Measurements from ENCODE around the gene TUBD1.

The TUBD1 gene

DNA sequence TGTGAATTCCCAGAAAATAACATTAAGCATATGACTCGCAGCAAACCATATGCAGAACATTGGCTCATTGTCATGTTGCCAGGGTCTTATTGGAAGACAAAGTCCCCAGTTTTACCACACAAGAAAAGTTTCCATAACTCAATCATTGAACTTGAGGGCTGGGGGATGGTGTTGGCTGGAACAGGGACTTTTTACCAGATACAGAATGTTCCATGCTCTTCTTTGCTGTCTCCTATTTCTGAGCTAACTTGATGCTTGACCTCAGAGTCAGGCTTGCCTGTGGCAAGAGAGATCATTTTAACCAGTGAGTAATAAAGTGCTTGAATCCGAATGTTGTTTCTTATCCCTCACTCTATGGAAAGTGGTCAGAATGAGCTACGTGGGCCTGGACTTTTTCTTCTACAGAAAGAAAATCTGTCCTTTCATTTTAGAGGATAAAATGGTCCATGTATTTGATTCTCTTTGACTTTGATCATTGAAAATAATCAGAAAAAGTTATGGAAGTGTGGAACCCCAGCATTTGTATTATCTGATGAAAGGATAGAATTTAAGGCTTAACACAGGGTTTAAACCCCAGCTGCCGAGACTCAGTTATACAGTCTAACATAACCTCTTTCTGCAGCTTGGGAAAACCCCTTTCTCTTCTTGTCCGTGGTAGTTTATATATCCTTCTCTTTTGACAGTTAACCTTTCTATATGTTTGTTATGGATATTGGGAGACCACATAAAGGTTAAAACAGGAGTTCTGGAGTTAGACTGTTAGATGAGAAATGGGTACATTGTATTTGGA lies 67.0 kb downstream of the TUBD1 start:
- no peak for DNase-seq (ENCODE audit: low spot score)

DNA sequence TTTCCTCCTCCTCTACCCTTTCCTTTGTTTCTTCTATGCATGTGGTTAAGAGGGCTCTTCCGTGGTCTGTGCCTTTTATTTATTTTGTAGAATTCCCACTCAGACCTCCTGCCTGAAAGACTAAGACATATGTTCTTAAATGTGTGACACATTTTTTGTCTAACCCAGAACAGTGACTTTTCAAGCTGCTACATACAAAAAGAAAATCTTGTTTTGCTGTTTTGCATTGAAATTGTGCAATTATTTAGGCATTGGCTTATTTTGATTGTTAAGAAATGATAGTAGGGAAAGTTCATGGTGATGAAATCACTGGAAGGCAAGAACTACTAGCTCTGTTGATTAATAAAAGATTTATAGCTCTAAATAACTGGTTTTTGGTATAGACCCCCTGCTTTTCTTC lies 76.8 kb downstream of the TUBD1 start:
- DNase-seq (ENCODE audit: low spot score), result no peak

DNA sequence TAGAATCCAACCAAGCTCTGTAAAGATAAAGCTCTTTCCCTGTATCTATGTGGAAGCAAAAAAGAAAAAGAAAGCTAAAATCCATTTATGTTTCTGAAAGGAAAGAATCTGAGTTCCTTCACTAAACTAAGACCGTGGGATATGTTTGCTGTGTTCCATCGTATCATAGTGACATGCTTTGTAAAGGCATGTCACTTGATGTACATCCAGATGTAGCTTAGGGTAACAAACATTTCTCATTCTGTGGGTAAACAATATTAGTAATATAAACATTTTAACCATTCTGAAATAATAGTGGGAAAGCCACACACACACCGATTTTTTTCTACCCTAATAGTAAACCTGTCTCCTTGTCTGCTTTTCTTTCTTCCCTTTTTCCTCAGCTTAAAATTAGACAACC lies 78.1 kb downstream of the TUBD1 start:
- DNase-seq (ENCODE audit: low spot score), result no peak

DNA sequence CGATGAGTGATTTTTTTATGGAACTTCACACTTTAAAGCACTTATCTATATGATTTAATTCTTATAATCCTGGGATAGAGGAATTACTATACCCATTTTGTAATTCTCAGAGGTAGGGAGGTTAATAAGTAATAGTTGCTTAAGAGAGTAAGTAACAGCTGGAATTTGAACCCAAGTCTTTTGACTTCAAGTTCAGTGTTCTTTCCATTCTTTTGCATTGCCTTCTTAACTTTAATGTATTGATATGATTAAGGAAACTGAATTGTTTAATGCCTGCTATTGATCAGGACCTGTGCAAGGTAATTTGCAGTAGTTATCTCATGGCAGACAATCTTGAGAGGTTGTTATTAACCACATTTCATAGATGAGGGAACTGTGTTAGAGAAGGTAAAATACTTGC lies 78.5 kb downstream of the TUBD1 start:
- no peak for DNase-seq (ENCODE audit: low spot score)

DNA sequence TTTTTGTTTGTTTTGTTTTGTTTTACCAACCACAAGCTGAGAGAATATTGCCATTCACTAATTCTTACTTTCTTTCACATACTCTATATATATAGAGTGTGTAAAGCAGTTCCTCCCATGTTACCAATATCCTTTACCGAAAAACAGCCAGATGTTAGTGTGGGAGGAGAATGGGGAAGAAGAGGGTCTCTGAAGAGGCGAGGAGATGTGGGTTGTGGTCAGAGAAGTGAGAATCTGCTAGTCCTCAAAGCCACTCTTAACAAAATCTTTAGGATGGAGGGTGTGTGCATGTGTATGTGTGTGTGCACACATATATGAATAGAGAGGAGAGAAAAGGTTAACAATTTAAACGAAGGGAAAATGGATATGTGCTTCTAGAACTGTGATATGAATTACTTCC lies 80.6 kb downstream of the TUBD1 start:
- DNase-seq (ENCODE audit: low spot score), result no peak

- DNase-seq (ENCODE audit: low spot score), result no peak
Measured at GRCh38 chr17:59811209-59811608, 81.5 kb downstream of the TUBD1 start.

GRCh38 chr17:59810894-59811153 lies 81.9 kb downstream of the TUBD1 start:
- DNase-seq (ENCODE audit: low spot score), result no peak

Measured in globus pallidus (tissue), 1 donor.